Amygdala (tissue), 56 donors: Measurements from ENCODE around the gene LRSAM1.
A peak's percentile ranks its signal among the peaks of the same experiment; 100 is the strongest.
"Not testable (repeated sequence)": the region's sequence is repeated elsewhere in the genome, so short reads cannot be mapped to it uniquely, and the experiment has no call there.

Experiments
- DNase-seq, 56 donors: peaks; one replicate each; lab custom pipeline; 2025; lab: John Stamatoyannopoulos, UW

The LRSAM1 gene

GRCh38 chr9:127451858-127452656 lies 747 bp downstream of the LRSAM1 start:
- peak in 30 of 56 donors; percentile 5 to 78 (median 44) for DNase-seq

DNA sequence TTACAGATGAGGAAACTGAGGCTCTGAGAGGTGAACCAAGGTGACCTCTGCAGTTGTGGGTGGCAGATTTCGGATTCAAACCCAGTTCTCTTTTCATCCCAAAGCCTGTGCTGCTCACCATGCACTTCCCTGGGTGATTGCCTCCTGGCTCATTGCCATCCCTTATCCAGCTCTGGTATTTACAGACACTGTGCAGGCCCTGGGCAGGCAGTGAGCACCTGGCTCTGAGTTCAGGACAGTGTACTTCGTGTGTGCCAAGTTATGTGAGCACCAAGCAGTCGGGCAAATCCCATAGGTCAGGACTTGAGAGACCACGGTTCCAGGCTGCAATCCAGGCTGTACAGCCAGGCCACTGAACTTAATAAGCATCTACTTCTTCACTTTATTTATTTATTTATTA lies 1.4 kb downstream of the LRSAM1 start:
- peak in 2 of 56 donors; percentile 8 to 27 for DNase-seq

- peak in 9 of 56 donors; percentile 3 to 40 (median 21) for DNase-seq
Measured at GRCh38 chr9:127455324-127455992, 4.1 kb downstream of the LRSAM1 start.

GRCh38 chr9:127457191-127457878 lies 6.0 kb downstream of the LRSAM1 start:
- no peak for DNase-seq

DNA sequence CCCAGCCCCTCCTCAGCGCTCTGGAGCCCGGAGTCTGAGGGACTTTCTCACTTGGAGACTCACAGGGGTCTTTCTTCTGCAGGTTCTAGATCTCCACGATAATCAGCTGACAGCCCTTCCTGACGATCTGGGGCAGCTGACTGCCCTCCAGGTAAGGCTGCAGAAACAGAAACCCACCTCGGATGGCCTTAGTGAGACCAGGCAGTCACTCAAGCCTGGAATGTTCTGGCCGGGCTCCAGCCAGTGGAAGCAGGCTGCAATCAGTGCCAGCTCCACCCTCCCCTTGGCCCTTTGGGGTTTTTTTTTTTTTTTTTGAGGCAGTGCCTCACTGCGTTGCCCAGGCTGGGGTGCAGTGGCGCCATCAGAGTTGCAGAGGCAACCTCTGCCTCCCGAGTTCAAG lies 7.6 kb downstream of the LRSAM1 start:
- DNase-seq, result peak in 5 of 56 donors; percentile 3 to 33 (median 11)

- no peak for DNase-seq
Measured at GRCh38 chr9:127463382-127463781, 12.1 kb downstream of the LRSAM1 start.

- DNase-seq, result no peak
Measured at GRCh38 chr9:127463911-127464310, 12.6 kb downstream of the LRSAM1 start.

DNA sequence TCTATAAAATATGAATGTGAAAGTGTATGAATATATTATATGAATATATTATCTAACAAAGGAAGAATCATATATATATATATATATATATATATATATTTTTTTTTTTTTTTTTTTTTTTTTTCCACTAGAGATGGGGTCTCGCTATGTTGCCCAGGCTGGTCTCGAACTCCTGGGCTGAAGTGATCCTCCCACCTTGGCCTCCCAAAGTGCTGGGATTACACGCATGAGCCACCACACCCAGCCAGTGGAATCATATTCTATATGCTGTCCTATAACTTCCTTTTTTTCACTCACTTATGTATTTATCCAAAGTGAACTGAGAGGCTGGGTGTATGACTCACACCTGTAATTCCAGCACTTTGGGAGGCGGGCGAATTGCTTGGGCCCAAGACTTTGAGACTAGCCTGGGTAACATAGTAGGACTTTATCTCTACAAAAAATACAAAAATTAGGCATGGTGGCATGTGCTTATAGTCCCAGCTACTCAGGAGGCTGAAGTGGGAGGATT lies 15.2 kb downstream of the LRSAM1 start:
- DNase-seq, result not testable (repeated sequence)

- no peak for DNase-seq
Measured at GRCh38 chr9:127467621-127468020, 16.3 kb downstream of the LRSAM1 start.

DNA sequence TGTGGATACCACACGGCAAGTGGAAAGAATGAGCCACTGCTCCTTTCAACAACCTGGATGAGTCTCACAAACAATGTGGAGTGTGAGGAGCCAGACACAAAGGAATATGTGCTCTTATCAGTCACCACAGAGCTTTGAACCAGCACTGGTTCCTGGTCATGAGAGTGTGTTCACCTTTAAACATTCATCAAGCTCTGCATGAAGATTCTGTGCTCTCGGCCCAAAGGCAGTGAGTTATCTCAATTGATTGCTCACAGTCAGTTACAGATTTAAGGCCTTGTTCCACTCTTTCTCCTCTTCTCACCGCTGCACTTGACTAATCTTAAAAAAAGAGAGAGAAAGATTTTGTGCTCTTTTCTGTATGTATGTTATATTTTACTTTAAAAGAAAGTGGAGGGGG lies 19.4 kb downstream of the LRSAM1 start:
- DNase-seq, result no peak

DNA sequence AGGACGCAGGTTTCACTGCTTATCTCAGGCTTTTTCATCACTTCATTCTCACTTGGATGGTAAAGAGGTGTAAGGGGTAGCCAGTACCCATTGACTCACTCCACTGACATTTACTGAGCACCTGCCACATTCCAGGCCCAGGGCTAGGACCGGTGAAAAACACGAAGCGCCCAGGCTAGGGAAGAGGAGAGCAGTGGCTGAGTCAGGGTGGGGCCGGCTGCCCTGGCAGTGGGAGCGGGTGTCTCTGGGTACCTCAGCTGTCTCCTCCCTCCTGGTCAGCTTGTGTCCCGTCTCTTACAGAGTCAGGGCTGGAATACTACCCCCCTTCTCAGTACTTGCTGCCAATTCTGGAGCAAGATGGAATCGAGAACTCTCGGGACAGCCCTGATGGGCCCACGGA lies 22.2 kb downstream of the LRSAM1 start:
- no peak for DNase-seq

- DNase-seq, result no peak
Measured at GRCh38 chr9:127473932-127474331, 22.6 kb downstream of the LRSAM1 start.

DNA sequence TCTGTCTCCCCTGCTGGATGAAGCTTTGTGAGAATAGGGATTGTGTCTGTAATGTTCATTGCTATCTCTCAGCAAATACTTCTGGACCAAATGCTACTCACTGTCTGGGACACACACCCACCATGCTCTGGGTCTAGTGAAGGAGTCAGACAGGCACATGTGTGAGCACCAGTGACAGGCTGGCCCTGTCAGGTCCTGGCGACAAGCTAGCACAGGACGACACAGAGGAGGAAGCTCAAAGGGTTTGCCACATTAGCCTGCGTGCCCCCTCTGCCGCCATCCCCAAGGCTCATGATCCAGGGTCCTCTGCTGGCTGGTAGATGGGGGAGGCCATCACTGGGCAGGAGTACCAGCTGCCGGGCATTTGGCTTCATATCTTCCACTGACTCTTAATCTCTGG lies 23.3 kb downstream of the LRSAM1 start:
- no peak for DNase-seq

- DNase-seq, result no peak
Measured at GRCh38 chr9:127479507-127480081, 28.3 kb downstream of the LRSAM1 start.

GRCh38 chr9:127482662-127483061 lies 31.4 kb downstream of the LRSAM1 start:
- DNase-seq, result no peak

DNA sequence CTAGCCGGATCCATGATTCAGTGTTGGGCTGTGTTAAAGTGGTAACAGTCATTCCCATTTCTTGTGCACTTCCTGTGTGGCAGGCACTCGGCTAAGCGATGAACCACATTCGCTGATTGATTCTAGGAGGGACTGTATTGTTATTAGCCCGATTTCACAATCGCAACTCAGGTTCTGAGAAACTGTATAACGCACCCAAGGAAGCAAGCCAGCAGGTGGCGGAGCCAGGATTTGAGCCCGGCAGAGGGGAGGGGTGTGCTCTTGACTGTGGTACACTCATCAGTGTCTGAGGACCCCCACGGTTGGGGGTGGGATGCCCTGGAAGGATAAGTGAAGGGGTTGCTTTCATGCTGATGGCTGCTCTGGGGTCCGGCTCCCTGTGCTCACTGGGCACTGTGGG lies 34.7 kb downstream of the LRSAM1 start:
- no peak for DNase-seq

DNA sequence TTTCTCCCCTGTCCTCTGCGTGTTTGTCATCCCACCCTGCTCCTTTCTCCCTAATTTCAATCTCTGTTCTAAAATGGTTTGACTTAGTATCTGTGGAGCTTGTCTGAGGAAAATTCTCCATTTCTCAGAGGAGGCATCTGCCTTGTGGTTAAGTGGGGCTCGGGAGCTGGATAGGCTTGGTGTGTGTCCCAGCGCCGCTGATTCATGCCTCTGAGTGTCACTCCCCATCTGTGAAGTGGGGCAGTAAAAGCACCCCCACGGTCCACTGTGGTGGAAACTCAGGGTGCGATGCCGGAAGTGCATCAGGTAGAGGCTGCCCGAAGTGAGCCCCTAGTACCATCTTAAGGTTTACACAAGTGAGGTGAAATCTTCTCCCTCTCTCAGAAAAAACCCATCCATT lies 37.6 kb downstream of the LRSAM1 start:
- no peak for DNase-seq

- DNase-seq, result no peak
Measured at GRCh38 chr9:127489471-127490115, 38.3 kb downstream of the LRSAM1 start.

GRCh38 chr9:127490535-127491230 lies 39.4 kb downstream of the LRSAM1 start:
- no peak for DNase-seq

GRCh38 chr9:127491516-127491915 lies 40.2 kb downstream of the LRSAM1 start:
- DNase-seq, result no peak
